WTC11 (cell line): ENCODE measurements around the gene NPAS2.

Experiments used
- ATF2 ChIP-seq: sonication (generic); formaldehyde crosslinking; IDR thresholded peaks from 2 replicates; pipeline ENCODE4 v1.8.1; 2022; ENCODE audit warnings: low read depth, missing genetic modification reagents, borderline replicate concordance
- CREB1 ChIP-seq: sonication (generic); formaldehyde crosslinking; IDR thresholded peaks from 2 replicates; pipeline ENCODE4 v1.8.0; 2023; ENCODE audit warnings: mild to moderate bottlenecking, missing genetic modification reagents
- CTCF ChIP-seq: fragments of 200-600 bp; IDR thresholded peaks from 2 replicates; pipeline ENCODE4 v1.8.0; 2022; ENCODE audit warnings: antibody characterized with exemption
- FOXP1 ChIP-seq: sonication (generic); formaldehyde crosslinking; IDR thresholded peaks from 2 replicates; pipeline ENCODE4 v1.8.0; 2022; ENCODE audit warnings: missing genetic modification reagents, mild to moderate bottlenecking, moderate library complexity, borderline replicate concordance
- JUN ChIP-seq: sonication (generic); formaldehyde crosslinking; IDR thresholded peaks from 2 replicates; pipeline ENCODE4 v1.8.0; 2023; ENCODE audit warnings: mild to moderate bottlenecking, missing genetic modification reagents
- MAX ChIP-seq: sonication (generic); formaldehyde crosslinking; IDR thresholded peaks from 2 replicates; pipeline ENCODE4 v1.8.0; 2022; ENCODE audit warnings: mild to moderate bottlenecking, missing genetic modification reagents
- NR3C1 ChIP-seq: sonication (generic); formaldehyde crosslinking; conservative IDR thresholded peaks from 2 replicates; pipeline ENCODE4 v1.8.1; 2023; ENCODE audit warnings: low read depth, mild to moderate bottlenecking, missing genetic modification reagents
- TEAD4 ChIP-seq: sonication (generic); formaldehyde crosslinking; IDR thresholded peaks from 2 replicates; pipeline ENCODE4 v1.8.0; 2022; ENCODE audit warnings: mild to moderate bottlenecking, missing genetic modification reagents
- USF2 ChIP-seq: sonication (generic); formaldehyde crosslinking; IDR thresholded peaks from 2 replicates; pipeline ENCODE4 v1.8.1; 2023; ENCODE audit warnings: mild to moderate bottlenecking, missing genetic modification reagents, moderate library complexity
- ZNF232 ChIP-seq: sonication (generic); formaldehyde crosslinking; IDR thresholded peaks from 2 replicates; pipeline ENCODE4 v1.8.0; 2022; ENCODE audit warnings: mild to moderate bottlenecking, missing genetic modification reagents
- TF ChIP-seq, protein P1 (sequence below): sonication (generic); formaldehyde crosslinking; IDR thresholded peaks from 2 replicates; pipeline ENCODE4 v1.8.1; 2022; ENCODE audit warnings: low read depth, mild to moderate bottlenecking, moderate library complexity, missing genetic modification reagents, borderline replicate concordance
- TF ChIP-seq, protein P2 (sequence below): sonication (generic); formaldehyde crosslinking; IDR thresholded peaks from 2 replicates; pipeline ENCODE4 v1.8.0; 2022; ENCODE audit warnings: mild to moderate bottlenecking, missing genetic modification reagents

GRCh38 chr2:100963026-100963375, 143.1 kb downstream of the NPAS2 start:
- no peak for TF ChIP-seq MAX
- no peak for TF ChIP-seq CTCF
- TF ChIP-seq, protein P1, sequence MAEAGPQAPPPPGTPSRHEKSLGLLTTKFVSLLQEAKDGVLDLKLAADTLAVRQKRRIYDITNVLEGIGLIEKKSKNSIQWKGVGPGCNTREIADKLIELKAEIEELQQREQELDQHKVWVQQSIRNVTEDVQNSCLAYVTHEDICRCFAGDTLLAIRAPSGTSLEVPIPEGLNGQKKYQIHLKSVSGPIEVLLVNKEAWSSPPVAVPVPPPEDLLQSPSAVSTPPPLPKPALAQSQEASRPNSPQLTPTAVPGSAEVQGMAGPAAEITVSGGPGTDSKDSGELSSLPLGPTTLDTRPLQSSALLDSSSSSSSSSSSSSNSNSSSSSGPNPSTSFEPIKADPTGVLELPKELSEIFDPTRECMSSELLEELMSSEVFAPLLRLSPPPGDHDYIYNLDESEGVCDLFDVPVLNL, result no peak
- TF ChIP-seq TEAD4 (CRISPR knock-in tag), result no peak
- TF ChIP-seq FOXP1 (CRISPR knock-in tag), result no peak
- TF ChIP-seq USF2, result no peak
- TF ChIP-seq, protein P2, sequence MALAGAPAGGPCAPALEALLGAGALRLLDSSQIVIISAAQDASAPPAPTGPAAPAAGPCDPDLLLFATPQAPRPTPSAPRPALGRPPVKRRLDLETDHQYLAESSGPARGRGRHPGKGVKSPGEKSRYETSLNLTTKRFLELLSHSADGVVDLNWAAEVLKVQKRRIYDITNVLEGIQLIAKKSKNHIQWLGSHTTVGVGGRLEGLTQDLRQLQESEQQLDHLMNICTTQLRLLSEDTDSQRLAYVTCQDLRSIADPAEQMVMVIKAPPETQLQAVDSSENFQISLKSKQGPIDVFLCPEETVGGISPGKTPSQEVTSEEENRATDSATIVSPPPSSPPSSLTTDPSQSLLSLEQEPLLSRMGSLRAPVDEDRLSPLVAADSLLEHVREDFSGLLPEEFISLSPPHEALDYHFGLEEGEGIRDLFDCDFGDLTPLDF, result no peak
- no peak for TF ChIP-seq JUN (CRISPR knock-in tag)
- TF ChIP-seq NR3C1, result no peak
- no peak for TF ChIP-seq CREB1 (CRISPR knock-in tag)
- no peak for TF ChIP-seq ATF2 (CRISPR knock-in tag)
- no peak for TF ChIP-seq ZNF232
